Thyroid gland (tissue), 4 donors: ENCODE results near the gene FAM83C.

Experiments
- POLR2A ChIP-seq, 2 donors: fragments of 450-650 bp; IDR thresholded peaks; one replicate each; pipeline ENCODE4 v1.6.1; 2017; ENCODE audit warnings: antibody characterized with exemption in 2 of 2, mild to moderate bottlenecking in 2 of 2, moderate library complexity in 1 of 2
- TF ChIP-seq, protein P1 (sequence below), 6 experiments: fragments of 200-600 bp in 3 of 6; fragments of 450-650 bp in 3 of 6; sonication (generic) in 3 of 6; IDR thresholded peaks; one replicate each; pipeline ENCODE4 v1.5.1; 2016 to 2019; ENCODE audit warnings: antibody characterized with exemption in 6 of 6, mild to moderate bottlenecking in 2 of 6, inconsistent platforms in 1 of 6, moderate library complexity in 1 of 6

DNA sequence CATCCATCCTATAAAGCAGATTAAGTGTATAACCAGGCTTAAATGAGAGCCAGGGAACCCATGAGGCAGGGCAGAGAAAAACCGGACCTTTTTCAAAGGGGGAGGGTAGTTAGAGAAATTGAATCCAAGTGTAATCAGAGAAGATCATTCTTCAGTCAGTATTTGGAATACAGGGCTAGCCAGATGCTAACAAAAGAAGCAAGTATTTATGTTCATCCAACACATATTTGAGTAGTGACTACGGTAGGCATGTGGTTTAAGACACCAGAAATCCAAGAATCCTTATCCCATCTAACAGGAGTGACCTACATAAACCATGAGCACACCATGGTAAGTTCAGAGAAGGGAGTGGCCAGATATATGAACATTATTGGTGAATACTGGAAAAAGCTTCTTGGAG is 46.8 kb upstream of the FAM83C start:
- TF ChIP-seq POLR2A (IDR thresholded peaks at IDR 0.05) = no peak
- TF ChIP-seq, protein P1, sequence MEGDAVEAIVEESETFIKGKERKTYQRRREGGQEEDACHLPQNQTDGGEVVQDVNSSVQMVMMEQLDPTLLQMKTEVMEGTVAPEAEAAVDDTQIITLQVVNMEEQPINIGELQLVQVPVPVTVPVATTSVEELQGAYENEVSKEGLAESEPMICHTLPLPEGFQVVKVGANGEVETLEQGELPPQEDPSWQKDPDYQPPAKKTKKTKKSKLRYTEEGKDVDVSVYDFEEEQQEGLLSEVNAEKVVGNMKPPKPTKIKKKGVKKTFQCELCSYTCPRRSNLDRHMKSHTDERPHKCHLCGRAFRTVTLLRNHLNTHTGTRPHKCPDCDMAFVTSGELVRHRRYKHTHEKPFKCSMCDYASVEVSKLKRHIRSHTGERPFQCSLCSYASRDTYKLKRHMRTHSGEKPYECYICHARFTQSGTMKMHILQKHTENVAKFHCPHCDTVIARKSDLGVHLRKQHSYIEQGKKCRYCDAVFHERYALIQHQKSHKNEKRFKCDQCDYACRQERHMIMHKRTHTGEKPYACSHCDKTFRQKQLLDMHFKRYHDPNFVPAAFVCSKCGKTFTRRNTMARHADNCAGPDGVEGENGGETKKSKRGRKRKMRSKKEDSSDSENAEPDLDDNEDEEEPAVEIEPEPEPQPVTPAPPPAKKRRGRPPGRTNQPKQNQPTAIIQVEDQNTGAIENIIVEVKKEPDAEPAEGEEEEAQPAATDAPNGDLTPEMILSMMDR (IDR thresholded peaks at IDR 0.05) = no peak
